BLaER1 (cell line): ENCODE data around the gene KXD1.
"Not testable (repeated sequence)": the region's sequence is repeated elsewhere in the genome, so short reads cannot be mapped to it uniquely, and the experiment has no call there.

Experiments used
- H3K27ac ChIP-seq: shearing (Covaris generic); formaldehyde crosslinking; 2 replicates; pipeline ENCODE4 v1.8.1; 2022
- H3K27me3 ChIP-seq: shearing (Covaris generic); formaldehyde crosslinking; 2 replicates; pipeline ENCODE4 v1.8.1; 2022
- H3K36me3 ChIP-seq: shearing (Covaris generic); formaldehyde crosslinking; 2 replicates; pipeline ENCODE4 v1.8.1; 2022
- H3K4me1 ChIP-seq: shearing (Covaris generic); formaldehyde crosslinking; 2 replicates; pipeline ENCODE4 v1.8.1; 2022
- H3K4me2 ChIP-seq: shearing (Covaris generic); formaldehyde crosslinking; 2 replicates; pipeline ENCODE4 v1.8.1; 2022
- H3K4me3 ChIP-seq: shearing (Covaris generic); formaldehyde crosslinking; 2 replicates; pipeline ENCODE4 v1.8.1; 2022
- H3K9ac ChIP-seq: shearing (Covaris generic); formaldehyde crosslinking; 2 replicates; pipeline ENCODE4 v1.8.1; 2022
- H3K9me3 ChIP-seq: shearing (Covaris generic); formaldehyde crosslinking; 2 replicates; pipeline ENCODE4 v1.8.1; 2022
- H4K20me1 ChIP-seq: shearing (Covaris generic); formaldehyde crosslinking; 2 replicates; pipeline ENCODE4 v1.8.1; 2022
- Cebpa-rat ChIP-seq: shearing (Covaris generic); IDR thresholded peaks from 2 replicates; pipeline ENCODE4 v1.8.1; 2022

KXD1 gene

DNA sequence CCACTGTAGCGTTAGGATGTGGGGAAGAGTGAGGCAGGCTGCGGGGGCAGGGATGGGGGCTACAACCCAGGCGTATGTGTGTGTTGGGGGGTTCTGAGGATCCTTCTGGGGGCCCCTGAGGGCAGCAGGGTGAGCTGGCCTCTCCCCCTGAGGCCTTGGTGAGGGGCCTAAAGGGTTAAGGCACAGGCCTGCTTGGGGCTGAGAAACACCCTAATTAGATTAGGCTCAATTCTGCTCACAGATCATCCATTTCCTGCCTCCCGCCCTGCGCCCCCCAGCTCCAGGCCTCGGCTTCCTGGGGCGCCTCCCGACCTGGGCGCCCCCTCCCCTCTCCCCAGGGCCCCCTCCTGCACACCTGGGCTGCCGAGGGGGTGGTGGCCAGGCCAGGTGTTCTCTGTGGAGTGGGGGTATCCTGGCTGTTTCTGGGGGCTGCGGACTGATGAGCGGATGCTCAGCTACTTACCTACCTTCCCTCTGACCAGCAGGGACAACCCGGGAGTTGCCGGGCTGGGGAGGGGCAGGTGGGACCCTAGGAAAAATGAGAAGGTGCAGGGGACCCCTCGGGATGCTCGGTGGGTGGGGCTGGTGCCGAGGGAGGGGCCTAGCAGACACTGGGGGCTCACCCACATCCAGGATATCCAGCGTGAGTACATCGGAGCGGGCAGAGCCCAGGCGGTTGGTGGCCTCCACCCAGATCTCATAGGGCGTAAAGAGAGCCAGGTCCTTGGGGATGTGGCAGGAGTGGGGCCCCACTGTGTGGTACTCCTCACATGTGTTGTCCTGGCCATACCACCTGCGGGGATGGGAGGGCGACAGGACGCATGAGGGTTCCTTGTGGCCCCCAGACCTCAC, 40.4 kb downstream of the KXD1 start:
- H3K9me3 ChIP-seq = no peaks in the 10 kb centered on the region
- H3K4me3 ChIP-seq = no peak overlapping the region
- no peak overlapping the region for H3K27ac ChIP-seq
- H3K9ac ChIP-seq = no peak overlapping the region
- H3K4me2 ChIP-seq = peak overlapping the region; percentile 55
- H3K36me3 ChIP-seq = no peaks in the 10 kb centered on the region
- peaks cover 40% of the 10 kb centered on the region for H4K20me1 ChIP-seq
- peaks cover 51% of the 10 kb centered on the region for H3K4me1 ChIP-seq
- TF ChIP-seq Cebpa-rat = no peak
- peaks cover 56% of the 10 kb centered on the region for H3K27me3 ChIP-seq

DNA sequence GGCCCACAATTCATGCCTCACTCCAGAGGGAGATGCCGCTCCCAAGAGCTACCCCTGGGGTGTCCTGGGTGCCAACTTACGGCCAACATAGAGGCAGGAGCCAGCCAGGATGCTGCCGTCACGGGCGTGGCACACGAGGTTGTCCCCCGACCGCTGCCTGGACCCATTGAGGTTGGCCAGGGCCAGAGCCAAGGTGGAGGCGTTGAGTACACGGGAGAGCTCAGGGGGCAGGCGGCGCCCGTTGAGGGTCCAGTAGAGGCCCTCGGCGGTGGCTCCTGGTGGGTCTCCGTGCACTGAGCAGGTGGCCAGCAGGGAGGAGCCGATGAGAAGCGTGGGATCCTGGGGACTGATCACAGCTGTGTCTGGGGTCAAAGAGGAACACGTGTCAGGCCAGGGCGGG, 41.8 kb downstream of the KXD1 start:
- no peak overlapping the region for H3K4me2 ChIP-seq
- H3K27ac ChIP-seq = no peak overlapping the region
- TF ChIP-seq Cebpa-rat = no peak
- no peaks in the 10 kb centered on the region for H3K9me3 ChIP-seq
- H3K36me3 ChIP-seq = no peaks in the 10 kb centered on the region
- H3K9ac ChIP-seq = no peak overlapping the region
- peaks cover 37% of the 10 kb centered on the region for H3K4me1 ChIP-seq
- peaks cover 71% of the 10 kb centered on the region for H3K27me3 ChIP-seq
- H3K4me3 ChIP-seq = no peak overlapping the region
- H4K20me1 ChIP-seq = peaks cover 46% of the 10 kb centered on the region

DNA sequence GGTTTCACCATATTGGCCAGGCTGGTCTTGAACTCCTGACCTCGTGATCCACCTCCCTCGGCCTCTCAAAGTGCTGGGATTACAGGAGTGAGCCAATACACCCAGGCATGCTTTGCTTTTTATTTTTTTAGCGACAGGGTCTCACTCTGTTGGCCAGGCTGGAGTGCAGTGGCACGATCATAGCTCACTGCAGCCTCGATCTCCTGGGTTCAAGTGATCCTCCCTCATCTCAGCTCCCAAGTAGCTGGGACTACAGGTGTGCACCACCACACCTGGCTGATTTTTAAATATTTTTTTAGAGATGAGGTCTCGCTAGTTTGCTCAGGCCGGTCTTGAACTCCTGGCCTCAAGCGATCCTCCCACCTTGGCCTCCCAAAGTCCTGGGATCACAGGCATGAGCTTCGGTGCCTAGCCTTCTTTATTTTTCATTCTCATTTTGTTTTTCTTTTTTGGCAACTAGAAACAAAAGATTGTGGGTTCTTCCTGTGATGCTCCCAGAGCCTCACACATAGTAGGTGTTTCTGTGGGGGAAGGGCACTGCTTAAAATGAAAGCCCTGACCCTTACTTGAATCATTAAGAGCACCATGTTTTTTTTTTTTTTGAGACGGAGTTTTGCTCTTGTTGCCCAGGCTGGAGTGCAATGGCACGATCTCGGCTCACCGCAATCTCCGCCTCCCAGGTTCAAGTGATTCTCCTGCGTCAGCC, 43.2 kb downstream of the KXD1 start:
- not testable (repeated sequence) for H3K9ac ChIP-seq
- H3K27me3 ChIP-seq = peaks cover 77% of the 10 kb centered on the region
- H4K20me1 ChIP-seq = peaks cover 46% of the 10 kb centered on the region

DNA sequence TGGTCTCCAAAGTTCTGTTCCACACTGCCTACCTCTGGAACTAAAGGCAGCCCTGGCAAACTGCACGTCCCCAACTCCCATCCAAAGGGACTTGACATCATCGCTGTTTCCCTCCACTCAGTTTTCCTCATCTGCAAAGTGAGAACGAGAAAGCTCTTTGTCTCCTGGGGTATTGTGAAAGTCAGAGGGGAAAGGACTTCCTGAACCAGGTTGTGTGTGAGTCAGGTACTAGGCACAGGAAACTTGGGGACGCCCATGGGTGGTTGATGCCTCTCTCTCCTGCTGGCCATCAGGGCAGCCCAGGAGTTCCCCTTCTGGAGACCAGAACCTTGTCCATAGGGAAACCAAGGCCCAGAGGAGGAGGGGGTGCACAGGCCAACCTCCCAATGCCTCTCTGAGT, 44.2 kb downstream of the KXD1 start:
- peaks cover 81% of the 10 kb centered on the region for H3K27me3 ChIP-seq
- TF ChIP-seq Cebpa-rat = no peak

More for the DNA sequence above, 43.2 kb downstream of the KXD1 start:
- not testable (repeated sequence) for H3K36me3 ChIP-seq, H3K9me3 ChIP-seq, H3K27ac ChIP-seq, H3K4me2 ChIP-seq, H3K4me3 ChIP-seq
- H3K4me1 ChIP-seq = peaks cover 29% of the 10 kb centered on the region

DNA sequence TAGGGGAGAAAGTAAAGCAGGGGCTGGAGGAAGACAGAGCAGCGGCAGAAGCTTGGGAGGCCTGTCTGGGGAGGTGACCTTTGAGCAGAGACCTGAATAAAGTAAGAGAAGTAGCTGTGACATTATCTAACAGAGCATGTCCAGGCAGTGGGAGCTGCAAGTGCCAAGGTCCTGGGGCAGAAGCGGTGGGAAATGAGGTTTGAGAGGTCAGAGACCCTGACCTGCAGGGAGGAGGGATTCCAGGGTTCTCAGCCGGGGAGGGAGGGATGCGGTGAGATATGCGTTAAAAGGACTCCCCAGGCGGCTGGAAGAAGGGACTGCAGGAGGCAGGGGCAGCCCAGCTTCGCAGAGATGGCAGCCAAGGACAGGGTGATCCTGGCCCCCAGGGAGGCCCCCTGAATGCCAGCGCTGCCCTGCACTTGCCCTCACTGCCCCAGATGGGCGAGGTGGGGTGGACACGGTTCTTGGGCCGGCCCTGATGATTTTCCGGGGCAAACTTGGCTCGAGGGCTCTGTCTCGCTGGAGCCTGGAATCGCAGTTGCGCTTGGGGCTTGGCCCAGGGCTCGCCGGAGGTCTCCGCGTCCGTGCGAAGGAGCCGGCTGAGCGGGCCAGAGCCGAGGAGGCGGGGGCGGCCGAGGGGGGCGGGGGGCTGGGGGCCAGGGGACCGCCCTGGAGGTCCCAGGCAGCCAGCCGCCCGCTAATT, 45.7 kb downstream of the KXD1 start:
- Histone ChIP-seq H3K27ac (no peak overlapping the region), H3K27me3 (peaks cover 91% of the 10 kb centered on the region), H3K9ac (no peak overlapping the region), H3K4me2 (no peak overlapping the region), H4K20me1 (peaks cover 58% of the 10 kb centered on the region), H3K9me3 (no peaks in the 10 kb centered on the region), H3K4me1 (peaks cover 12% of the 10 kb centered on the region), H3K36me3 (no peaks in the 10 kb centered on the region), H3K4me3 (no peak overlapping the region)
- TF ChIP-seq Cebpa-rat = no peak

More for the DNA sequence above, 44.2 kb downstream of the KXD1 start:
- Histone ChIP-seq H3K9ac (no peak overlapping the region), H3K27ac (no peak overlapping the region), H3K36me3 (no peaks in the 10 kb centered on the region), H3K9me3 (no peaks in the 10 kb centered on the region), H3K4me2 (no peak overlapping the region), H3K4me1 (peaks cover 27% of the 10 kb centered on the region), H3K4me3 (no peak overlapping the region), H4K20me1 (peaks cover 45% of the 10 kb centered on the region)

DNA sequence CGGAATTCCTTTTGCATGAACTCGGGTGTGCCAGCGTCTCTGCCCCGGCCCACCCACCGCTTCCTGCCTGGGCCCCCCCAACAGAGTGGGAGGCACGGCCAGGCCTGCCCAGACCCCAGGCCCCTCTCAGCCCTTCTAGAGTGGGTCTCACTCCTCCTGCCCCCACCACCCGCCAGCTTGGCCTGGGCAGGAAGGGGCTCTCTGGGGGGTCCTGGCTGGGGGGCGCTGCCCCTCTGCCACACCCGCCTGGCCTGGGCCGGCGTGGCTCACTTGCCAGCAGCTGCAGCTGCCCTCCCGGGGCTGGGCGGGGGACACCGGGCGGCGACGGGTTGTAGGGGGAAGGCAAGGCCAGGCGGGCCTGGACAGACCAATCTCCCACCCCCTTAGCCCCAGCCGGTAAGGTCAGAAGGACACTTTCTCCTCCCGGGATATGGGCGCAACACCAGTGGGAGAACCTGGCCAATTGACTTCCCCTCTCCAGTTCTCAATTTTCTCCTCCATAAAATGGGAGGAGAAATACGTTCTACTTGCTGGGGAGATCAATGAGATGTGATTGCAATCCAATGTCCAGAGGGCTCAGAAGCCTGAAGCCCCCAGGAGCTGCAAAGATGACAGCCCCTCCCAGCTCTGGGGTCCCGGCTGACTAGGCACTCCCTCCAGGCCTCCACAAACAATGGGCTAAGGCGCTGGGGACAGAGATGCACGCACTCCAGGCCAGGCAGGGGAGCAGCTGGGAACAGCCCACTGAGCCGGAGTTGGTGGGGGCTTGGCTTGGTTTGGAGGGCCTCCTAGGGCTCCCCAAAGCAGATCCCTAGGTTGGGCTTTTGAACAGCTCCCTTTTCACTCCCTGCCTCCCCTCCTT, 46.5 kb downstream of the KXD1 start:
- Histone ChIP-seq H3K4me1 (peaks cover 12% of the 10 kb centered on the region), H3K27ac (no peak overlapping the region), H3K36me3 (no peaks in the 10 kb centered on the region), H3K4me3 (no peak overlapping the region), H4K20me1 (peaks cover 66% of the 10 kb centered on the region), H3K9ac (no peak overlapping the region), H3K27me3 (peaks cover 91% of the 10 kb centered on the region), H3K9me3 (no peaks in the 10 kb centered on the region), H3K4me2 (no peak overlapping the region)
- no peak for TF ChIP-seq Cebpa-rat

DNA sequence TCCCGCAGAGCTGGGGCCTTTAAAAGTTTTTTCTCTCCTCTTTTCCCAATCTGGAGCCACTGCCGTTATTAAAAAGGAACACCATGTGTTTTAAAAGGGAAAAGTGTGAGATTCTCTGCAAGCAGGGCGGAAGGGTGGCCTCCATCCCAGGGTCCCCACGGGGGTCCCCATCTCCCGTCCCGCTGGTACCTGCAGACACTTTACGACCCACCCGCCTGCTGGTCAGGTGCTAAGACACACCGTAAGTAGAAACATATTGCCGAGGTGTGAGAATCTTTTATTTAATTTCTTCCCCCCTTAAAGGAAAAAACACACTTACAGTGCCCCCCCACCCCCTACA, 47.1 kb downstream of the KXD1 start:
- H4K20me1 ChIP-seq = peaks cover 72% of the 10 kb centered on the region
- H3K9ac ChIP-seq = no peak overlapping the region
- H3K27me3 ChIP-seq = peaks cover 93% of the 10 kb centered on the region
- no peak overlapping the region for H3K4me2 ChIP-seq
- TF ChIP-seq Cebpa-rat = no peak
- no peak overlapping the region for H3K4me3 ChIP-seq
- H3K9me3 ChIP-seq = no peaks in the 10 kb centered on the region
- H3K4me1 ChIP-seq = peaks cover 15% of the 10 kb centered on the region
- H3K36me3 ChIP-seq = no peaks in the 10 kb centered on the region
- no peak overlapping the region for H3K27ac ChIP-seq

DNA sequence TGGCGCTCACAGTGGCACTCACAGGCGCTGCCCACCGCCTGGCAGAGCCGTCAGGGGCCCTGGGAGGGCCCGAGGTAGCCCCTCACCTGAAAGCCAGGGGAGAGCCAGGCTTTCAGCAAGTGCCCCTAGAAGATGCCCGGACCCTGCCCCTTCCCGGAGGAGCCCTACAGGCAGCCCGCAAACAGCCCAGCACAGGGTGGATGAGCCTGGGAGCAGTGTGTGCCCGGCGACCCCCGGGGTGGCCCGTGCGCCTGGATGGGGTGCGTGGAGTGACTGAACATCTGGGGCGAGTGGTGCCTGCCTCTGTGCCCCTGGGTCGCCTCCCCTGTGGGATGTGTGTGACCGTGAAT, 47.5 kb downstream of the KXD1 start:
- Histone ChIP-seq H3K27ac (no peak overlapping the region), H4K20me1 (peaks cover 76% of the 10 kb centered on the region), H3K4me3 (no peak overlapping the region), H3K9me3 (no peaks in the 10 kb centered on the region), H3K36me3 (no peaks in the 10 kb centered on the region), H3K9ac (no peak overlapping the region), H3K27me3 (peaks cover 97% of the 10 kb centered on the region), H3K4me1 (peaks cover 19% of the 10 kb centered on the region), H3K4me2 (no peak overlapping the region; the same call in 1 of the 2 replicates)
- TF ChIP-seq Cebpa-rat = no peak

DNA sequence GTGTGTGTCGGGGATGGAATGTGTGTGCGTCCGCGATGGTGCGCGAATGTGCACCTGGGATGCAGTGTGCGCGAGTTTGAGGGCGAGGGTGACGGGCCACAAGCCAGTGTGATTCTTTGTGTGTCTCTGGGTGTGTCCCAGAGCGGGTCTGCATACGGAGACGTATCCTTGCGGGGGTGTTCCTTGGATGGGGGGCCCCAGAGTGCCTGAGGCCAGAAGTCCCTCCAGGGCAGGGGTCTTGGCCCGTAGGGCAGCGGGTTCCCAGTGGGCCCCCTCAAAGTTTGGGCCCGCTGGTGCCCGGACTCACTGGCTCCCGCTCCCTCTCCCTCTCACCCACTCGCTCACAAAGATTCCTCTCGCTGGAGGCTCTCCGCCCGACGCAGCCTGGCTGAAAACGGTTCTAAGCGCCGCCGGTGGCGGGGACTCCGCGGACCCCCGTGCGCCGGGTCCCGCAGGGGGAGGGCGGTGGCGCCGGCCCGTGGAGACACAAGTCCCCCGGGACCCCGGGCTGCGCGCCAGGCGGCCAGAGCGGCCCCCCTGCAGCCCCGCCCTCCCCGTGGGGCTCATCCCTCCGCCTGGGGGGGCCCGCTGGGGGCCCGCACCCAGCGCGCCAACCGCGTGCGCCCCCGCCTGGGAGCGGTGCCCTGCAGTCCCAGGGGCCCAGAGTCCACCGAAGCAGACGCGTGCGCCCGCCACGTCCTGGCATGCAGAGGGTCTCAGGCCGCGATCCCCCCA, 48.0 kb downstream of the KXD1 start:
- Histone ChIP-seq H4K20me1 (peaks cover 81% of the 10 kb centered on the region), H3K4me1 (peaks cover 24% of the 10 kb centered on the region), H3K36me3 (no peaks in the 10 kb centered on the region), H3K4me2 (peak overlapping the region; percentile 85), H3K9me3 (no peaks in the 10 kb centered on the region), H3K27me3 (peaks cover 100% of the 10 kb centered on the region), H3K27ac (no peak overlapping the region), H3K9ac (no peak overlapping the region), H3K4me3 (peak overlapping the region; percentile 59)
- no peak for TF ChIP-seq Cebpa-rat
